Measurements from ENCODE around the gene NELFE.
"Not testable (repeated sequence)": the region's sequence is repeated elsewhere in the genome, so short reads cannot be mapped to it uniquely, and the experiment has no call there.

The NELFE gene, protein sequence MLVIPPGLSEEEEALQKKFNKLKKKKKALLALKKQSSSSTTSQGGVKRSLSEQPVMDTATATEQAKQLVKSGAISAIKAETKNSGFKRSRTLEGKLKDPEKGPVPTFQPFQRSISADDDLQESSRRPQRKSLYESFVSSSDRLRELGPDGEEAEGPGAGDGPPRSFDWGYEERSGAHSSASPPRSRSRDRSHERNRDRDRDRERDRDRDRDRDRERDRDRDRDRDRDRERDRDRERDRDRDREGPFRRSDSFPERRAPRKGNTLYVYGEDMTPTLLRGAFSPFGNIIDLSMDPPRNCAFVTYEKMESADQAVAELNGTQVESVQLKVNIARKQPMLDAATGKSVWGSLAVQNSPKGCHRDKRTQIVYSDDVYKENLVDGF

GRCh38 chr6:31958741-31959739, at the start of gene NELFE, which contains the start of gene SKIC2:
TSS of gene NELFE (minus strand) at chr6:31958971. CDS start at chr6:31958446, 525 bp downstream.
TSS of gene SKIC2 (plus strand) at chr6:31959175. CDS start at chr6:31959193, 18 bp downstream.
- peak; percentile 99 for DNase-seq

DNA sequence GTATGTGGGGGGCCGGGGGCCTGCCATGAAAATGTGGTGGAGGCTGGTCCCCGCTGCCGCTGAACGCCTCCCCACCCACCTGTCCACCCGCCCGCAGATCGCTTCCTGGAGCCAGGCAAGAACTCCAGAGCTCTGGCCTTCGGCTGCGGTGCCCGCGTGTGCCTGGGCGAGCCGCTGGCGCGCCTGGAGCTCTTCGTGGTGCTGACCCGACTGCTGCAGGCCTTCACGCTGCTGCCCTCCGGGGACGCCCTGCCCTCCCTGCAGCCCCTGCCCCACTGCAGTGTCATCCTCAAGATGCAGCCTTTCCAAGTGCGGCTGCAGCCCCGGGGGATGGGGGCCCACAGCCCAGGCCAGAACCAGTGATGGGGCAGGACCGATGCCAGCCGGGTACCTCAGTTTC, 49.3 kb upstream of the NELFE start:
- DNase-seq: not testable (repeated sequence)

DNA sequence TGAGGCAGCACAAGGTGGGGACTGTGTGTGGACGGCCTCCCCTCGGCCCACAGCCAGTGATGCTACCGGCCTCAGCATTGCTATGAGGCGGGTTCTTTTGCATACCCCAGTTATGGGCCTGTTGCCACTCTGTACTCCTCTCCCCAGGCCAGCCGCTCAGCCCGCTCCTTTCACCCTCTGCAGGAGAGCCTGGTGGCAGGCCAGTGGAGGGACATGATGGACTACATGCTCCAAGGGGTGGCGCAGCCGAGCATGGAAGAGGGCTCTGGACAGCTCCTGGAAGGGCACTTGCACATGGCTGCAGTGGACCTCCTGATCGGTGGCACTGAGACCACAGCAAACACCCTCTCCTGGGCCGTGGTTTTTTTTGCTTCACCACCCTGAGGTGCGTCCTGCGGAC, 48.3 kb upstream of the NELFE start:
- DNase-seq: not testable (repeated sequence)

- not testable (repeated sequence) for DNase-seq
These were observed 47.3 kb upstream of the NELFE start for GRCh38 chr6:32005991-32006529.

- peak; percentile 2 for DNase-seq
These were observed 46.7 kb upstream of the NELFE start for GRCh38 chr6:32005538-32005880.

DNA sequence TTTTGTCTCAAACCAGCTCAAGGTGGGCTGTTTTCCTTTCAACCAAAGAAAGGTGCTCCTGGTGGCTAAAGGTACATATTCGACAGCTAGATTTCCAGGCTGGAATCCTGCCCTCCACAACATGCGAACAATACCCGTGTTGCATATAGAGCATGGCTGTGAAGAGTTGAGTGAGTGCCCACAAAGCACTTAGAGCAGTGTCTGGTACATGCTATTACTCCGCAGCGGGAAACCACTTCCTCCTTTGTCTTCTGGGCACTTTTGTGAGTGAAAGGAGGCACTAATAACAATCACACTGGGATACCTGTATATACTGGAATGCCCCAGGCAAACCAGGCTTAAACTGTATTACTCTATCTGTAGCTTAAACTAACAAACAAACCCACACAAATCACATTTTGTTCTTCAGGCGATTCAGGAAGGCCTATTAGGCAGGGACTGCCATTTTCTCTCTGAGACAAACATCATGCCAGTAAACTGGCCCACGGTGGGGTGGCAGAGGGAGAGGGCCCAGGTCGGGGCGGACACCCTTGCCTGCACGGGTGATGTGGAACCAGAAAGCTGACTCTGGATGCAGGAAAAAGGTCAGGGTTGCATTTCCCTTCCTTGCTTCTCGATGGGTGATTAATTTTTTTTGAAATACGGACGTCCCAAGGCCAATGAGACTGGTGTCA, 46.2 kb upstream of the NELFE start:
- DNase-seq: not testable (repeated sequence)

- not testable (repeated sequence) for DNase-seq
These were observed 45.6 kb upstream of the NELFE start for GRCh38 chr6:32004393-32004792.

GRCh38 chr6:32003301-32003700, 44.5 kb upstream of the NELFE start:
- DNase-seq: not testable (repeated sequence)

DNA sequence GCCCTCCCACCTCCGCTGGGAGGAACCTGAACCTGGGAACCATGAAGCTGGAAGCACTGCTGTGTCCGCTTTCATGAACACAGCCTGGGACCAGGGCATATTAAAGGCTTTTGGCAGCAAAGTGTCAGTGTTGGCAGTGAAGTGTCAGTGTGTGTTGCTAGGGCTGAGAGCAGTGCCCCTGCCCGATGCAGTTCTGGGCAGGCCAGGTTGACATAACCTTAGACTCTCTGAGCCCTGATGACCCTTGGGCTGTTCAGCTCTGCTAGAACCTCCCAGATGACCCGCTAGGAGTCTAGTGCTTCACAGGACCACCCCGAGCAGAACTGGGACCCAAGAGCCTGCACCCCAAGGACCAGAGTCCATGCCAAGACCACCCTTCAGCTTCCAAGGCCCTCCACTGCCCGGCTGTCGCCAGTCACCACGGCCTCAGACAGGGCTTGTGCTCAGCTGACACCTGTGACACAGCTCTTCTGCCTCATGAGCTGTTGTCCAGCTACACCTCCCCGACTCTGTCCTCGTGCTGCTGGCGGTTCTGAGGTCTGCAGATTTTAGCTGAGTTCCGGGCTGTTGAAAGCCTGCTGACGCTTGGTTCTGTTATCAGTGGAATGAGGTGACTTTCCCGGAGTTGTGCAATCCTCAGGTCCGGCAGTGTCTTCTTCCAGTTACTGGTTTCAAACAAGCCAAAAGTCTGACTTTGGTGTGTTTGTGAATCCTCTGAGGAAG, 43.9 kb upstream of the NELFE start:
- not testable (repeated sequence) for DNase-seq

DNA sequence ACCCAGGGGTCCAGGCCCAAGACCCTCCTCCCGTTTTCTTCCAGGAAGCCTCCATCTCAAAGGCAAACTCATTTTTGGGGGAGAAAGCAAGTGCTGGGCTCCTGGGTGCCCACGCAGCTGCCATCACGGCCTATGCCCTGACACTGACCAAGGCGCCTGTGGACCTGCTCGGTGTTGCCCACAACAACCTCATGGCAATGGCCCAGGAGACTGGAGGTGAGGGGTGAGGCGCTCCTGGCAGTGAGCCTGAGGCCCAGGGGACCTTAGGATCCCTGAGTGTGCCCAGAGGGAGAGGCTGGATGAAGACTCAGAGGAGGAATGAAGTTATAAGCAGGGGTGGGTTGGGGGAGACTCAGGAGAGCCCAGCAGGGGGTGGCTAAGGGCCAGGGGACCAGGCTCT, 37.6 kb upstream of the NELFE start:
- not testable (repeated sequence) for DNase-seq

DNA sequence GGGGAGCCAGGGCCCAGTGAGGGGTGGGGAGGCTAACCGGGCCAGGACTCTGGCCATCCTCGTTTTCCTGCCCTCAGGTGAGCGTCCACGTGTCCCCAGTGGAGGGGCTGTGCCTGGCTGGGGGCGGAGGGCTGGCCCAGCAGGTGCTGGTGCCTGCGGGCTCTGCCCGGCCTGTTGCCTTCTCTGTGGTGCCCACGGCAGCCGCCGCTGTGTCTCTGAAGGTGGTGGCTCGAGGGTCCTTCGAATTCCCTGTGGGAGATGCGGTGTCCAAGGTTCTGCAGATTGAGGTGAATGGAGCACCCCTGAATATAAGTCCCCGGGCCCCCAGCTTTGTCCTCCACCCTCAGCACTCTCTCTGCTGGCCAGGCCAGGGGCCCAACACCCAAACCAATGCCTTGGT, 35.6 kb upstream of the NELFE start:
- not testable (repeated sequence) for DNase-seq

- DNase-seq: not testable (repeated sequence)
These were observed 30.6 kb upstream of the NELFE start for GRCh38 chr6:31989363-31989762.

DNA sequence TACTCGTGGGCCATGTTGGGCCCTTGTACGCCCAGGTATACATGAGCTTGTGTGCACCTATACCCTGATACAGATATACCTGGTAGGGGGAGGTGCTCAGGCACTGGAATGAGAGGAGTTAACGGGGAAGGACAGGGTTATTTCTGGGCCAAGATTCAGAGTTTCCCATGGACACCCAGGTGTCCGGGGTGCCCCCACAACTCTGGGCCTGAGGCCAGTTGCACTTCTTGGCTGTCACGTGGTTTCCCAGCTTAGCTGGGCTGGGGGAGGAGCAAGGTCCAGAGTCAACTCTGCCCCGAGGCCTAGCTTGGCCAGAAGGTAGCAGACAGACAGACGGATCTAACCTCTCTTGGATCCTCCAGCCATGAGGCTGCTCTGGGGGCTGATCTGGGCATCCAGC, 23.0 kb upstream of the NELFE start, which contains the start of gene C4A:
Gene C4A (plus strand): TSS at position 314 of the 400 bp plus-strand sequence. CDS start 51 bp downstream, at position 365.
- not testable (repeated sequence) for DNase-seq

- DNase-seq: not testable (repeated sequence)
These were observed 22.2 kb upstream of the NELFE start for GRCh38 chr6:31980998-31981397.

- DNase-seq: not testable (repeated sequence)
These were observed 21.6 kb upstream of the NELFE start for GRCh38 chr6:31980195-31980876.

DNA sequence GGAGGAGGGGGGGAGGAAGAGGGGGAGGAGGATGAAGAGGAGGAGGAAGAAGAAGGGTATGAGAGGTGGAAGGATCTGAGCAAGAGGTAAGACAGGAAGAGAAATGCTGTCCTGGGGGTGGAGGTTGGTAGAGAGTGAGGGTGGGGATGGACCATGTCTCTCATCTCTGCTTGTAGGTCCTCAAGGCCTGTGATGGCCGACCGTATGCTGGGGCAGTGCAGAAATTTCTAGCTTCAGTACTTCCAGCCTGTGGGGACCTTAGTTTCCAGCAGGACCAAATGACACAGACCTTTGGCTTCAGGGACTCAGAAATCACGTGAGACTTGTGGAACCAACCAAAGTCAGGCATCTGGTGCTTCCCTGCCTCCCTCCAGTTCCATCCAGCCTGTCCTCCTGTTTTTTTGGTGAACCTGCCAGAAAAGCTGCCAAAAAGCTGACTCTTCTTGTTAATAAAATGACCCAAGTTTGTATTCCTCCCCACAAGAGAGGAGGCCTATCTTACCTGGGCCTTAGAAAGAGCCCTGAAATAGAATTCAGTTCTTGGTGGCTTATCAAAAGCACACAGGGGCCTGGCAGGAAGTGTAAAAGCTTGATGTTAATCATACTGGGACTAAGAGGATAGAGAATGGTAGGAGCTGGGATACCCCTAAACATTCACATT, 20.6 kb upstream of the NELFE start:
- no peak for DNase-seq

DNA sequence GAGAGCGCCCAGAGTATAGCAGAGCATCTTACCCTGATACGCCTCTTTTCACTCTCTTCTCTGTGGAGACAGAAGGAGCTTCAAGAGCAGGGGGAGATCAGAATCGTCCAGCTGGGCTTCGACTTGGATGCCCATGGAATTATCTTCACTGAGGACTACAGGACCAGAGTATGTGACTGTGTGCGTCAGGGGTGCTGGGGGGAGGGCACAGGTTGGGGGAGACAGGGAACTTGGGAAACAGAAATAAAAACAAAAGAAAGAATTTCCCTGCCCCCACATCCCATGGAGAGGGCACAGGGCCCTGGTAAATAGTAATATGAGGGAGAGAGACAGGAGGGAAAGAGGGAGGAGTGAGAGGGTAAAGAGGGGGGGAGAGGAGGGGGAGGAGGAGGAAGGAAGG, 20.1 kb upstream of the NELFE start:
- no peak for DNase-seq

DNA sequence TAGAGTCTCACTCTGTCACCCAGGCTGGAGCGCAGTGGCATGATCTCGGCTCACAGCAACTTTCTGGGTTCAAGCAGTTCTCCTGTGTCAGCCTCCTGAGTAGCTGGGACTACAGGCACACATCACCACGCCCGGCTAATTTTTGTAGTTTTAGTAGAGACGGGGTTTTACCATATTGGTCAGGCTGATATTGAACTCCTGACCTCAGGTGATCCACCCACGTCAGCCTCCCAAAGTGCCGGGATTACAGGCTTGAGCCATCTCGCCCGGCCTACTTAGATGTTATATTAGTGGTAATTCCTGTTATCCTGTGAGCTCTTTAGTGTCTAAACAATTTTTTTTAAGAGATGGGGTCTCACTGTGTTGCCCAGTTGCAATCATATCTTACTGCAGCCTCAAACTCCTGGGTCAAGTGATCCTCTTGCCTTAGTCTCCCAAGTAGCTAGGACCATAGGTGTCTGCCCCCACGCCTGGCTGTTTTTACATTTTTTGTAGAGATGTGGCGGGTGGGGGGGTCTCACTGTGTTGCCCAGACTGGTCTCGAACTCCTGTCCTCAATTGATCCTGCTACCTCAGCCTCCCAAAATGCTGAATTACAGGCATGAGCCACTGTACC, 19.2 kb upstream of the NELFE start:
- DNase-seq: no peak

GRCh38 chr6:31976065-31976464, 17.3 kb upstream of the NELFE start:
- DNase-seq: not testable (repeated sequence)

Measured in hematopoietic multipotent progenitor cell treated with erythropoietin and hydrocortisone succinate and interleukin-3 and kit ligand, for 6 days (in vitro differentiated cells).